ENCODE measurements around the gene BCAS1.
"Not testable (repeated sequence)": the region's sequence is repeated elsewhere in the genome, so short reads cannot be mapped to it uniquely, and the experiment has no call there.

The BCAS1 gene

GRCh38 chr20:53938739-53939138, 131.7 kb downstream of the BCAS1 start:
- no peak for TF ChIP-seq CTCF (IDR thresholded peaks at IDR 0.05; ENCODE audit: low read depth, low read length, missing control alignments)
- no peak overlapping the region for H3K4me3 ChIP-seq (ENCODE audit: low read depth, low read length)
- DNase-seq (ENCODE audit: low read depth), result no peak

GRCh38 chr20:53937929-53938367, 132.4 kb downstream of the BCAS1 start:
- no peak for TF ChIP-seq CTCF (IDR thresholded peaks at IDR 0.05; ENCODE audit: low read depth, low read length, missing control alignments)
- H3K4me3 ChIP-seq (ENCODE audit: low read depth, low read length), result no peak overlapping the region
- no peak for DNase-seq (ENCODE audit: low read depth)

GRCh38 chr20:53937339-53937741, 133.1 kb downstream of the BCAS1 start:
- DNase-seq (ENCODE audit: low read depth), result no peak
- H3K4me3 ChIP-seq (ENCODE audit: low read depth, low read length), result no peak overlapping the region
- no peak for TF ChIP-seq CTCF (IDR thresholded peaks at IDR 0.05; ENCODE audit: low read depth, low read length, missing control alignments)

- no peak for DNase-seq (ENCODE audit: low read depth)
- TF ChIP-seq CTCF (IDR thresholded peaks at IDR 0.05; ENCODE audit: low read depth, low read length, missing control alignments), result no peak
- H3K4me3 ChIP-seq (ENCODE audit: low read depth, low read length), result no peak overlapping the region
Observed at GRCh38 chr20:53935344-53936084, 134.9 kb downstream of the BCAS1 start.

GRCh38 chr20:53934421-53935343, 135.7 kb downstream of the BCAS1 start:
- H3K4me3 ChIP-seq (ENCODE audit: low read depth, low read length), result peak overlapping the region; percentile 10; the same call in 1 of the 2 replicates
- DNase-seq (ENCODE audit: low read depth), result peak; percentile 71
- no peak for TF ChIP-seq CTCF (IDR thresholded peaks at IDR 0.05; ENCODE audit: low read depth, low read length, missing control alignments)

- no peak for TF ChIP-seq CTCF (IDR thresholded peaks at IDR 0.05; ENCODE audit: low read depth, low read length, missing control alignments)
- H3K4me3 ChIP-seq (ENCODE audit: low read depth, low read length), result no peak overlapping the region
- DNase-seq (ENCODE audit: low read depth), result no peak
Observed at GRCh38 chr20:53933232-53933846, 137.1 kb downstream of the BCAS1 start.

- not testable (repeated sequence) for DNase-seq (ENCODE audit: low read depth); H3K4me3 ChIP-seq (ENCODE audit: low read depth, low read length)
Observed at GRCh38 chr20:53932655-53933192, 137.7 kb downstream of the BCAS1 start.
